ENCODE measurements around the gene DLG4. TPM values are rescaled to one million over a fixed set of nuclear protein-coding genes. Genes with fewer than 3 reads are reported as not detected.

Gene DLG4
- total RNA-seq, 1 donor from 2014 or later = 29.3 TPM

DNA sequence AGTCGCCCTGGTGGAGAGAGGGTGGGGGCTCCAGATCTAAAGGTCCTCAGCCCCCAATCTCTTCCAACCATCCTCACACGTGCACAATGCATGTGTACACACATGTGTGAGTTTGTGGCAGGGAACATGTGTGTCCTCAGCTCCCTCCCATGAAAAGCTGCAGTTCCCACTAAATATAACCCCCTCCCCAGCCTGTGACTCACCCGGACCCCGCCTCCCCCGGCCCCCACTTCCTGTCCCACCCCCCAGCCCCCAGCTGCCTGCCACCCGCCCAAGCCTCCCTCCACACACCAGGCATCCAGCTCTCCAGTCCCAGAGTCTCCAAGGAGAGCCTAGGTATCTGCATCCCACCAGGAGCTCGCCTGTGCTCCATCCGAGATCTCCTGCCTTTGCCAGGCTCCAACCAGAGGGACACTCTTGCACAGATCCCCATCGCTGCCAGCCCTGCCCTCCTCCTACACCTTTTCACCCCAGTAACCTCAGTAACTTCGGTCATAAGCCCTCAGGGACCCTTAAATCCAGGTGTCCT is 3.9 kb downstream of the DLG4 start:
- no peaks in the 10 kb centered on the region for H3K27me3 ChIP-seq (ENCODE audit: low read depth)
- H3K36me3 ChIP-seq = no peaks in the 10 kb centered on the region
- no peaks in the 10 kb centered on the region for H3K9me3 ChIP-seq
- H3K27ac ChIP-seq = peak overlapping the region; percentile 80
- H3K4me3 ChIP-seq = peak overlapping the region; percentile 70
- intact Hi-C loops (cut with DNase I) = no loop called here
- TF ChIP-seq, protein P1, sequence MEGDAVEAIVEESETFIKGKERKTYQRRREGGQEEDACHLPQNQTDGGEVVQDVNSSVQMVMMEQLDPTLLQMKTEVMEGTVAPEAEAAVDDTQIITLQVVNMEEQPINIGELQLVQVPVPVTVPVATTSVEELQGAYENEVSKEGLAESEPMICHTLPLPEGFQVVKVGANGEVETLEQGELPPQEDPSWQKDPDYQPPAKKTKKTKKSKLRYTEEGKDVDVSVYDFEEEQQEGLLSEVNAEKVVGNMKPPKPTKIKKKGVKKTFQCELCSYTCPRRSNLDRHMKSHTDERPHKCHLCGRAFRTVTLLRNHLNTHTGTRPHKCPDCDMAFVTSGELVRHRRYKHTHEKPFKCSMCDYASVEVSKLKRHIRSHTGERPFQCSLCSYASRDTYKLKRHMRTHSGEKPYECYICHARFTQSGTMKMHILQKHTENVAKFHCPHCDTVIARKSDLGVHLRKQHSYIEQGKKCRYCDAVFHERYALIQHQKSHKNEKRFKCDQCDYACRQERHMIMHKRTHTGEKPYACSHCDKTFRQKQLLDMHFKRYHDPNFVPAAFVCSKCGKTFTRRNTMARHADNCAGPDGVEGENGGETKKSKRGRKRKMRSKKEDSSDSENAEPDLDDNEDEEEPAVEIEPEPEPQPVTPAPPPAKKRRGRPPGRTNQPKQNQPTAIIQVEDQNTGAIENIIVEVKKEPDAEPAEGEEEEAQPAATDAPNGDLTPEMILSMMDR (IDR thresholded peaks at IDR 0.05) = no peak
- peaks cover 63% of the 10 kb centered on the region for H3K4me1 ChIP-seq
- DNase-seq (no peak), ATAC-seq (no peak)

DNA sequence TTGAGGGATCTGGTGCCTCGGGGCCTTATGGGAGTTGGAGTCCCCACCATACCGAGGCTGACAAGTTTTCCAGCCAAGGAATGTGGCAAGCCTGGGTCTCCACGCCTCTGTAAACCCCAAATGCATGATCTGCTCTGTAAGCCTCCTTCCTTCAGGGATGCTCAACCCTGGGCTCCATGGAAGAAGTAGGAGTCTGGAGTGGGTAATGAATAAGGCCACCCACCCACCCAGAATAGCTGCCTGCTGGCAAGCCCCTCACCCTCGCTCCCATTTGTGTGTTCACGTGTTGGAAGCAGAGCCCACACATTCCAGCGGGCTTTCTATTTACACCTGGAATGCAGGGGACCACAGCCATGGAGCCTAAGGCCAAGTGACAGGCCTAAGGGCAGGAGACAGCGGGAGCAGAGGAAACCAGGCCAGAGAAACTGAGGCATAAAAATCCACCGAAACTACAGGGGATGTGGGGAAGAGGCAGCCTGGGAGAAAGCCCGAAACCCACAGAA is 4.4 kb downstream of the DLG4 start:
- TF ChIP-seq, protein P1 (IDR thresholded peaks at IDR 0.05) = no peak
- ATAC-seq (no peak), DNase-seq (no peak)
- H3K4me3 ChIP-seq = peak overlapping the region; percentile 70
- intact Hi-C loops (cut with DNase I) = no loop called here
- no peaks in the 10 kb centered on the region for H3K27me3 ChIP-seq (ENCODE audit: low read depth)
- peak overlapping the region; percentile 80 for H3K27ac ChIP-seq
- no peaks in the 10 kb centered on the region for H3K36me3 ChIP-seq
- no peaks in the 10 kb centered on the region for H3K9me3 ChIP-seq
- H3K4me1 ChIP-seq = peaks cover 58% of the 10 kb centered on the region

- intact Hi-C loops (cut with DNase I) = no loop called here
- DNase-seq = peak; percentile 99
- ATAC-seq = peak; percentile 94 to 95
- TF ChIP-seq, protein P1 (IDR thresholded peaks at IDR 0.05) = peak; percentile 52
- H3K9me3 ChIP-seq = no peaks in the 10 kb centered on the region
- H3K36me3 ChIP-seq = no peaks in the 10 kb centered on the region
- H3K4me3 ChIP-seq = peak overlapping the region; percentile 70
- peak overlapping the region; percentile 80 for H3K27ac ChIP-seq
- H3K27me3 ChIP-seq (ENCODE audit: low read depth) = no peaks in the 10 kb centered on the region
- peaks cover 57% of the 10 kb centered on the region for H3K4me1 ChIP-seq
Measured at GRCh38 chr17:7214300-7215135, 5.1 kb downstream of the DLG4 start.

- Histone ChIP-seq H3K36me3 (no peaks in the 10 kb centered on the region), H3K27ac (peak overlapping the region; percentile 80), H3K4me1 (peaks cover 51% of the 10 kb centered on the region), H3K4me3 (peak overlapping the region; percentile 70), H3K27me3 (ENCODE audit: low read depth) (no peaks in the 10 kb centered on the region), H3K9me3 (no peaks in the 10 kb centered on the region)
- TF ChIP-seq, protein P1 (IDR thresholded peaks at IDR 0.05) = peak; percentile 35
- ATAC-seq (peak; percentile 4 to 22), DNase-seq (peak; percentile 84)
- intact Hi-C loops (cut with DNase I) = no loop called here
Measured at GRCh38 chr17:7213895-7214299, 5.7 kb downstream of the DLG4 start.

- H3K27ac ChIP-seq = no peak overlapping the region
- no peak for DNase-seq
- no peak for ATAC-seq
- TF ChIP-seq, protein P1 (IDR thresholded peaks at IDR 0.05) = no peak
- intact Hi-C loops (cut with DNase I) = no loop called here
- H3K4me3 ChIP-seq = no peak overlapping the region
- H3K4me1 ChIP-seq = peaks cover 33% of the 10 kb centered on the region
- H3K9me3 ChIP-seq = no peaks in the 10 kb centered on the region
- H3K27me3 ChIP-seq (ENCODE audit: low read depth) = no peaks in the 10 kb centered on the region
- H3K36me3 ChIP-seq = no peaks in the 10 kb centered on the region
Measured at GRCh38 chr17:7211491-7212273, 8.0 kb downstream of the DLG4 start.

All from lower lobe of right lung (tissue), 2 donors.